Measurements from ENCODE around the gene TSPOAP1. TPM values are rescaled to one million over a fixed set of nuclear protein-coding genes. Genes with fewer than 3 reads are reported as not detected.

The TSPOAP1 gene
- total and polyA plus RNA-seq, 2 of the 13 experiments (the other 11 are each of a cell fraction or from before 2014, with no cell fraction given), result not detected

DNA sequence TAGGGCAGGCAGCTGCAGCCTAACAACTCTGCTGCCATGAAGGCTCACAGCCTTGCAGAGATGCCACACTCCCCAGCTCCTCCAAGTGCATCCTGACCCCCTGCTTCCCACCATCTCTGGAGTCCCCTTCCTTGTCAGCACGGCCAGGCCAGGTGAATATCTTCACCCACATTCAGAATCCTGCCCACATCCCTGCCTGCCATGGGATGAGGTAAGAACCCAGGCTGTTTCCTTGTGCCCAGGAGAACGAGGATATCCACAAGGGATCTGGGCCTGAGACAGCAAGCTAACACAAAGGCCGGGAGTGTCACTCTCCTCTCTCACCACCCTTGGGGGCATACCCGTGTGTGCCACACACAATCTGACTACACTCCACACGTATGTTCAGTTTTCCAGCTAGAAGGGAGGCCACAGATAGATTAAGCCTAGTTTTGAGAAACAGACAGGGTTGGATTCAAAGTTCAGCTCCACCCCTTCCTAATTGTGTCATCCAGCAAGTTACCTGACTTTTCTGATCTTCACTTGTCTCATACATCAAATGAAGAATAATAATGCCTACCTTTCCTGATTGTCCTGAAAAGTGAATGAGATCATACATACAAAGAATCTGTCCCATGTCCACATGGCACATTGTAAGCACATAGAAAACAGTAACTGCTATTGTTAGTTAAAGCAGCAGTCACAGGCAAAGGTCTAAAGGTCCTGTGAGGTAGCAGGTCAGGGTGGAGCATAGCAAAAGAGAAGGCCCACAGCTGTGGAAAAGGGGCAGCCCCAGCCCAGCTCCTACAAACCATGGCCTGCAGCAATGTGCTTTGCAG is 40.8 kb upstream of the TSPOAP1 start (continued):
- no peak for TF ChIP-seq CC2D1A (CRISPR knock-in tag; IDR thresholded peaks at IDR 0.05)
- TF ChIP-seq, protein P1, sequence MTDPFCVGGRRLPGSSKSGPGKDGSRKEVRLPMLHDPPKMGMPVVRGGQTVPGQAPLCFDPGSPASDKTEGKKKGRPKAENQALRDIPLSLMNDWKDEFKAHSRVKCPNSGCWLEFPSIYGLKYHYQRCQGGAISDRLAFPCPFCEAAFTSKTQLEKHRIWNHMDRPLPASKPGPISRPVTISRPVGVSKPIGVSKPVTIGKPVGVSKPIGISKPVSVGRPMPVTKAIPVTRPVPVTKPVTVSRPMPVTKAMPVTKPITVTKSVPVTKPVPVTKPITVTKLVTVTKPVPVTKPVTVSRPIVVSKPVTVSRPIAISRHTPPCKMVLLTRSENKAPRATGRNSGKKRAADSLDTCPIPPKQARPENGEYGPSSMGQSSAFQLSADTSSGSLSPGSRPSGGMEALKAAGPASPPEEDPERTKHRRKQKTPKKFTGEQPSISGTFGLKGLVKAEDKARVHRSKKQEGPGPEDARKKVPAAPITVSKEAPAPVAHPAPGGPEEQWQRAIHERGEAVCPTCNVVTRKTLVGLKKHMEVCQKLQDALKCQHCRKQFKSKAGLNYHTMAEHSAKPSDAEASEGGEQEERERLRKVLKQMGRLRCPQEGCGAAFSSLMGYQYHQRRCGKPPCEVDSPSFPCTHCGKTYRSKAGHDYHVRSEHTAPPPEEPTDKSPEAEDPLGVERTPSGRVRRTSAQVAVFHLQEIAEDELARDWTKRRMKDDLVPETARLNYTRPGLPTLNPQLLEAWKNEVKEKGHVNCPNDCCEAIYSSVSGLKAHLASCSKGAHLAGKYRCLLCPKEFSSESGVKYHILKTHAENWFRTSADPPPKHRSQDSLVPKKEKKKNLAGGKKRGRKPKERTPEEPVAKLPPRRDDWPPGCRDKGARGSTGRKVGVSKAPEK (CRISPR knock-in tag; IDR thresholded peaks at IDR 0.05; ENCODE audit: borderline replicate concordance), result no peak
- TF ChIP-seq ZFP36L1 (CRISPR knock-in tag; IDR thresholded peaks at IDR 0.05), result no peak
- no peak for TF ChIP-seq ZNF746 (CRISPR knock-in tag; IDR thresholded peaks at IDR 0.05)
- TF ChIP-seq KDM5A (IDR thresholded peaks at IDR 0.05; ENCODE audit: borderline replicate concordance, low read length), result 0 out of 2 replicates have a peak, but pooled peaks have one; percentile 24
- no peak for TF ChIP-seq ZNF513 (CRISPR knock-in tag; conservative IDR thresholded peaks at IDR 0.05)
- no peak for TF ChIP-seq ZNF234 (CRISPR knock-in tag; conservative IDR thresholded peaks at IDR 0.05)
- no peak for TF ChIP-seq KAT2B (IDR thresholded peaks at IDR 0.05; ENCODE audit: borderline replicate concordance, low read depth, low read length)
- TF ChIP-seq ZNF367 (CRISPR knock-in tag; IDR thresholded peaks at IDR 0.05; ENCODE audit: borderline replicate concordance), result no peak
- peak; percentile 98 for TF ChIP-seq SP5 (CRISPR knock-in tag; IDR thresholded peaks at IDR 0.05; ENCODE audit: borderline replicate concordance, low read depth)
- TF ChIP-seq ZNF577 (CRISPR knock-in tag; IDR thresholded peaks at IDR 0.05; ENCODE audit: borderline replicate concordance, low read depth), result no peak
- TF ChIP-seq ZNF879 (CRISPR knock-in tag; IDR thresholded peaks at IDR 0.05), result no peak
- no peak for TF ChIP-seq KDM3A (CRISPR knock-in tag; IDR thresholded peaks at IDR 0.05; ENCODE audit: low read depth)
- TF ChIP-seq ARID2 (CRISPR knock-in tag; IDR thresholded peaks at IDR 0.05; ENCODE audit: borderline replicate concordance), result no peak
- no peak for TF ChIP-seq GLI4 (CRISPR knock-in tag; IDR thresholded peaks at IDR 0.05; ENCODE audit: borderline replicate concordance)
- TF ChIP-seq, protein P2, sequence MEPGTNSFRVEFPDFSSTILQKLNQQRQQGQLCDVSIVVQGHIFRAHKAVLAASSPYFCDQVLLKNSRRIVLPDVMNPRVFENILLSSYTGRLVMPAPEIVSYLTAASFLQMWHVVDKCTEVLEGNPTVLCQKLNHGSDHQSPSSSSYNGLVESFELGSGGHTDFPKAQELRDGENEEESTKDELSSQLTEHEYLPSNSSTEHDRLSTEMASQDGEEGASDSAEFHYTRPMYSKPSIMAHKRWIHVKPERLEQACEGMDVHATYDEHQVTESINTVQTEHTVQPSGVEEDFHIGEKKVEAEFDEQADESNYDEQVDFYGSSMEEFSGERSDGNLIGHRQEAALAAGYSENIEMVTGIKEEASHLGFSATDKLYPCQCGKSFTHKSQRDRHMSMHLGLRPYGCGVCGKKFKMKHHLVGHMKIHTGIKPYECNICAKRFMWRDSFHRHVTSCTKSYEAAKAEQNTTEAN (CRISPR knock-in tag; conservative IDR thresholded peaks at IDR 0.05), result no peak
- no peak for TF ChIP-seq ZNF264 (CRISPR knock-in tag; IDR thresholded peaks at IDR 0.05)
- 0 out of 2 replicates have a peak, but pooled peaks have one; percentile 16 for TF ChIP-seq ZBTB20 (CRISPR knock-in tag; IDR thresholded peaks at IDR 0.05; ENCODE audit: borderline replicate concordance, low read depth)
- TF ChIP-seq, protein P3, sequence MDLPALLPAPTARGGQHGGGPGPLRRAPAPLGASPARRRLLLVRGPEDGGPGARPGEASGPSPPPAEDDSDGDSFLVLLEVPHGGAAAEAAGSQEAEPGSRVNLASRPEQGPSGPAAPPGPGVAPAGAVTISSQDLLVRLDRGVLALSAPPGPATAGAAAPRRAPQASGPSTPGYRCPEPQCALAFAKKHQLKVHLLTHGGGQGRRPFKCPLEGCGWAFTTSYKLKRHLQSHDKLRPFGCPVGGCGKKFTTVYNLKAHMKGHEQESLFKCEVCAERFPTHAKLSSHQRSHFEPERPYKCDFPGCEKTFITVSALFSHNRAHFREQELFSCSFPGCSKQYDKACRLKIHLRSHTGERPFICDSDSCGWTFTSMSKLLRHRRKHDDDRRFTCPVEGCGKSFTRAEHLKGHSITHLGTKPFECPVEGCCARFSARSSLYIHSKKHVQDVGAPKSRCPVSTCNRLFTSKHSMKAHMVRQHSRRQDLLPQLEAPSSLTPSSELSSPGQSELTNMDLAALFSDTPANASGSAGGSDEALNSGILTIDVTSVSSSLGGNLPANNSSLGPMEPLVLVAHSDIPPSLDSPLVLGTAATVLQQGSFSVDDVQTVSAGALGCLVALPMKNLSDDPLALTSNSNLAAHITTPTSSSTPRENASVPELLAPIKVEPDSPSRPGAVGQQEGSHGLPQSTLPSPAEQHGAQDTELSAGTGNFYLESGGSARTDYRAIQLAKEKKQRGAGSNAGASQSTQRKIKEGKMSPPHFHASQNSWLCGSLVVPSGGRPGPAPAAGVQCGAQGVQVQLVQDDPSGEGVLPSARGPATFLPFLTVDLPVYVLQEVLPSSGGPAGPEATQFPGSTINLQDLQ (CRISPR knock-in tag; IDR thresholded peaks at IDR 0.05), result no peak
- peak; percentile 51 for TF ChIP-seq ZNF747 (CRISPR knock-in tag; IDR thresholded peaks at IDR 0.05; ENCODE audit: borderline replicate concordance)
- peak; percentile 69 for TF ChIP-seq CEBPG (CRISPR knock-in tag; IDR thresholded peaks at IDR 0.05)
- TF ChIP-seq MIER3 (CRISPR knock-in tag; IDR thresholded peaks at IDR 0.05; ENCODE audit: borderline replicate concordance), result no peak

Data from HepG2 (cell line).